Gastrocnemius medialis (tissue), 4 donors: ENCODE measurements around the gene SYTL1. TPM values are rescaled to one million over a fixed set of nuclear protein-coding genes. Genes with fewer than 3 reads are reported as not detected.

Experiments used
- ATAC-seq, 2 donors: fragments of 150-250 bp; one replicate each; pipeline ENCODE4 v1.9.1; 2016
- DNase-seq, 2 donors: peaks; one replicate each; pipeline ENCODE4 v3.0.0-alpha.2; 2019
- H3K27ac ChIP-seq, 4 donors: fragments of 200-600 bp; sonication (generic); 1 replicate in 1 of 4; 2 replicates in 3 of 4; pipeline ENCODE4 v1.5.1; 2016 to 2018; ENCODE audit warnings: mild to moderate bottlenecking in 2 of 4, moderate library complexity in 1 of 4
- H3K27me3 ChIP-seq, 3 donors: fragments of 200-600 bp; sonication (generic) in 2 of 3; 1 replicate in 1 of 3; 2 replicates in 2 of 3; pipeline versions ENCODE4 v1.5.1 to v1.6.0; 2016 to 2019; ENCODE audit warnings: mild to moderate bottlenecking in 1 of 3, moderate library complexity in 1 of 3
- H3K36me3 ChIP-seq, 2 donors: fragments of 200-600 bp; sonication (generic) in 1 of 2; one replicate each; pipeline ENCODE4 v1.5.1; 2017 to 2018
- H3K4me1 ChIP-seq, 2 donors: fragments of 200-600 bp; sonication (generic) in 1 of 2; one replicate each; pipeline ENCODE4 v1.5.1; 2016 to 2017; ENCODE audit warnings: mild to moderate bottlenecking in 2 of 2
- H3K4me3 ChIP-seq, 4 donors: fragments of 200-600 bp; sonication (generic) in 3 of 4; 1 replicate in 1 of 4; 2 replicates in 3 of 4; pipeline ENCODE4 v1.5.1; 2016 to 2019; ENCODE audit warnings: mild to moderate bottlenecking in 2 of 4
- H3K9me3 ChIP-seq, 3 donors: fragments of 200-600 bp; sonication (generic) in 2 of 3; 1 replicate in 1 of 3; 2 replicates in 2 of 3; pipeline ENCODE4 v1.5.1; 2016 to 2019
- CTCF ChIP-seq, 5 experiments: fragments of 450-650 bp in 3 of 5; fragments of 200-600 bp in 2 of 5; sonication (generic) in 2 of 5; IDR thresholded peaks in 4 of 5; conservative IDR thresholded peaks in 1 of 5; 1 replicate in 4 of 5; 2 replicates in 1 of 5; pipeline ENCODE4 v1.5.1; 2016 to 2019; ENCODE audit warnings: antibody characterized with exemption in 5 of 5, mild to moderate bottlenecking in 3 of 5, moderate library complexity in 3 of 5
- POLR2A ChIP-seq, 2 donors: fragments of 450-650 bp; IDR thresholded peaks; one replicate each; pipeline ENCODE4 v1.6.1; 2017; ENCODE audit warnings: antibody characterized with exemption in 2 of 2, mild to moderate bottlenecking in 2 of 2, moderate library complexity in 2 of 2
- in situ Hi-C, 4 donors: fragments of 200-750 bp; cut with MboI; loops; one replicate each; pipeline versions ENCODE4 v1.15.0 to v1.8.0; 2017; ENCODE audit warnings: low sequenced_read_pairs in 4 of 4
- intact Hi-C: fragments of 100-400 bp; cut with DNase I; formaldehyde crosslinking; loops from one replicate; pipeline ENCODE4 v1.15.1; 2023; ENCODE audit warnings: low total_unique reads
- total RNA-seq, 4 donors: library from RNA; depleted of rRNA; stranded (reverse); fragments of >200 nt; gene quantifications; one replicate each; pipeline versions ENCODE4 v1.1.0 to v1.2.3, GENCODE V29; 2016

The SYTL1 gene
- total RNA-seq, 4 donors from 2014 or later = 0.66 TPM; not detected in 3

DNA sequence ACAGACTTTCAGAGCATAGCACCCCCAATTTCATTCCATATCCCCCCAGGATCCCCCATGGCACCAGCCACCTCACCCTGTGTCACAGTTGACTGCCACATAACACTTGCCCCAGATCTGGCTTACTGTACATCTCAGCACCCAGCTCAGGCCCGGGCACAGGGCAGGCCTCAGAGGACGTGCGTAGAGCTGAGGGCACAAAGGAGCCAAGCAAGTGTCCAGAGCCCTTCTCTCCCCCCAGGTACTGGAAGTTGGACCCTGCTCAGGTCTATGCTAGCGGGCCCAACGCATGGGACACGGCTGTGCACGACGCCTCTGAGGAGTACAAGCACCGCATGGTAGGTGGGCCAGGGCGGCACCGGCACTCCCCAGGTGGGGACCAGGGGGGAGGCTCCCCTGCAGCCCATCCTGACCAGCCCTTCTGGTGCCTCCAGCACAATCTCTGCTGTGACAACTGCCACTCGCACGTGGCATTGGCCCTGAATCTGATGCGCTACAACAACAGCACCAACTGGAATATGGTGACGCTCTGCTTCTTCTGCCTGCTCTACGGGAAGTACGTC lies 8.0 kb upstream of the SYTL1 start:
- in situ Hi-C loops (no loop called here), intact Hi-C loops (no loop called here)
- TF ChIP-seq POLR2A (IDR thresholded peaks at IDR 0.05) = no peak
- TF ChIP-seq CTCF (IDR thresholded peaks at IDR 0.05 in 4 of 5, conservative IDR thresholded peaks at IDR 0.05 in 1 of 5) = no peak
- Histone ChIP-seq H3K27ac (no peak overlapping the region), H3K4me3 (no peak overlapping the region), H3K27me3 (no peaks in the 10 kb centered on the region), H3K9me3 (no peaks in the 10 kb centered on the region), H3K36me3 (peaks cover 0 to 47% of the 10 kb centered on the region in 2 donors), H3K4me1 (peaks cover 5 to 6% of the 10 kb centered on the region in 2 donors)
- DNase-seq (no peak), ATAC-seq (no peak)

DNA sequence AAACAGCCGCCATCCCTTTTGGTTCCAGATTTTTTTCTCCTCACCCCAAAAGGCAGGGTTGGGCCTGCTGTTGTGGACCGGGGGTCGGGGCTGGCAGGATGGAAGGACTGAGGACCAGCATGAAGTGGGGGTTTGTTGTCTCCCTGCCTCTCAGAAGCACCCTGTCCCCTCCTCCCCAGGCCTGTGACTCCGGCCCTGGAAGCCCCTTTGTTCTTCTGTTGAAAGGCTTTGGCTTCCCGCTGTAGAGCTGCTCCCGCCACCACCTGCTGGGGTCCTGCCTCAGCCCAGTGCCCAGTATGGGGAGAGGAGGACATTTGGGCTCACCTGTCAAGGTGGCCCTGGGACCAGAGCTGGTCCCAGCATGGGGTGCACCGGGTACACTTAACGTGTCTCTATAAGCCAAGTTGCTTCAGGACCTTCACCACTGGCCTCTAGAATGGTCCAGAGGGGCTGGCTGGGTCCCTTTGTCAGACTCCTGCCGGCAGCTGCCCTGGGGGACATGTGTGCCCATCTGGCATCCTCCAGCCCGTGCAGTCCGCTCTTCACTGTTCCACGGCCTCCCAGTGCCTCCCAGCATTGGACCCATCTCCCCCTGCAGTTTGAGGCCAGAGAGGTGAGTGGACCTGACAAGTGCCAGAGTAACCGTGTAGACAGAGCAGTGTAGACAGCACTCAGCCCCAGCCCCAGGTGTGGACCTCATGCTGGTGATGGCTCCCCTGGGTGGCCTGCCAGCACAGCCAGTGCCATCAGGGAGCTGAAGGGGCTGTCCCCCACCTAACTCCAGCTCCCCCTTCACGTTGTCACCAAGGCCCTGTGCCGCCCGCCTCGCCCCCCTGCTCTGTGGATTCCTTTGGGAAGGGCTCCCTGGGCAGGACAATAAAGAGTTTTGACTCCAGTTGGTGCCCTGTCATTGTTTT lies 6.1 kb upstream of the SYTL1 start:
- no peak for DNase-seq
- no peak overlapping the region for H3K4me3 ChIP-seq
- no peaks in the 10 kb centered on the region for H3K9me3 ChIP-seq
- in situ Hi-C loops (no loop called here), intact Hi-C loops (no loop called here)
- no peaks in the 10 kb centered on the region for H3K27me3 ChIP-seq
- no peaks in the 10 kb centered on the region for H3K4me1 ChIP-seq
- no peak for TF ChIP-seq POLR2A (IDR thresholded peaks at IDR 0.05)
- no peak for ATAC-seq
- no peak overlapping the region for H3K27ac ChIP-seq
- H3K36me3 ChIP-seq = peaks cover 0 to 47% of the 10 kb centered on the region in 2 donors

- ATAC-seq = no peak
- H3K36me3 ChIP-seq = peaks cover 0 to 45% of the 10 kb centered on the region in 2 donors
- no peak overlapping the region for H3K27ac ChIP-seq
- no peaks in the 10 kb centered on the region for H3K4me1 ChIP-seq
- H3K4me3 ChIP-seq = no peak overlapping the region
- no peaks in the 10 kb centered on the region for H3K9me3 ChIP-seq
- intact Hi-C loops = no loop called here
- no peaks in the 10 kb centered on the region for H3K27me3 ChIP-seq
- DNase-seq = no peak
- in situ Hi-C loops = no loop called here
- TF ChIP-seq POLR2A (IDR thresholded peaks at IDR 0.05) = no peak
- no peak for TF ChIP-seq CTCF (IDR thresholded peaks at IDR 0.05 in 4 of 5, conservative IDR thresholded peaks at IDR 0.05 in 1 of 5)
Measured at GRCh38 chr1:27336756-27337155, 5.1 kb upstream of the SYTL1 start.

- no peak overlapping the region for H3K27ac ChIP-seq
- H3K27me3 ChIP-seq = no peaks in the 10 kb centered on the region
- H3K4me1 ChIP-seq = no peaks in the 10 kb centered on the region
- TF ChIP-seq CTCF (IDR thresholded peaks at IDR 0.05 in 4 of 5, conservative IDR thresholded peaks at IDR 0.05 in 1 of 5) = no peak
- TF ChIP-seq POLR2A (IDR thresholded peaks at IDR 0.05) = no peak
- no peak overlapping the region for H3K4me3 ChIP-seq
- no peak for ATAC-seq
- H3K9me3 ChIP-seq = no peaks in the 10 kb centered on the region
- H3K36me3 ChIP-seq = peaks cover 0 to 28% of the 10 kb centered on the region in 2 donors
- in situ Hi-C loops (no loop called here), intact Hi-C loops (no loop called here)
- no peak for DNase-seq
Measured at GRCh38 chr1:27338751-27339150, 3.1 kb upstream of the SYTL1 start.

GRCh38 chr1:27339213-27339612 lies 2.6 kb upstream of the SYTL1 start:
- H3K4me1 ChIP-seq = no peaks in the 10 kb centered on the region
- DNase-seq (no peak), ATAC-seq (no peak)
- no peak overlapping the region for H3K27ac ChIP-seq
- peaks cover 0 to 23% of the 10 kb centered on the region in 2 donors for H3K36me3 ChIP-seq
- in situ Hi-C loops = no loop called here
- TF ChIP-seq POLR2A (IDR thresholded peaks at IDR 0.05) (no peak), CTCF (IDR thresholded peaks at IDR 0.05 in 4 of 5, conservative IDR thresholded peaks at IDR 0.05 in 1 of 5) (no peak)
- no peaks in the 10 kb centered on the region for H3K27me3 ChIP-seq
- H3K4me3 ChIP-seq = no peak overlapping the region
- H3K9me3 ChIP-seq = no peaks in the 10 kb centered on the region
- intact Hi-C loops = no loop called here
